Glutamatergic neuron (in vitro differentiated cells): ENCODE measurements around the gene NUFIP1. TPM values are rescaled to one million over a fixed set of nuclear protein-coding genes. Genes with fewer than 3 reads are reported as not detected.

Experiments
- DNase-seq: peaks from one replicate; pipeline ENCODE4 v3.0.0; 2022
- H3K27ac Mint-ChIP-seq: one replicate; pipeline ENCODE4 v1.8.0; 2020; ENCODE audit warnings: mild to moderate bottlenecking, mixed read lengths, inconsistent platforms; ENCODE audit not compliant: unreplicated experiment
- H3K27me3 Mint-ChIP-seq: one replicate; pipeline ENCODE4 v1.8.0; 2020; ENCODE audit warnings: mild to moderate bottlenecking, moderate library complexity, mixed read lengths, inconsistent platforms; ENCODE audit not compliant: unreplicated experiment
- H3K36me3 Mint-ChIP-seq: one replicate; pipeline ENCODE4 v1.8.0; 2020; ENCODE audit warnings: mild to moderate bottlenecking, mixed read lengths, inconsistent platforms; ENCODE audit not compliant: unreplicated experiment
- H3K4me1 Mint-ChIP-seq: one replicate; pipeline ENCODE4 v1.8.0; 2020; ENCODE audit warnings: mild to moderate bottlenecking, low read depth, mixed read lengths, inconsistent platforms; ENCODE audit not compliant: unreplicated experiment
- H3K4me3 Mint-ChIP-seq: one replicate; pipeline ENCODE4 v1.8.0; 2020; ENCODE audit warnings: mild to moderate bottlenecking, mixed read lengths, inconsistent platforms; ENCODE audit not compliant: unreplicated experiment
- H3K9me3 Mint-ChIP-seq: one replicate; pipeline ENCODE4 v1.8.0; 2020; ENCODE audit warnings: mild to moderate bottlenecking, moderate library complexity, mixed read lengths, inconsistent platforms; ENCODE audit not compliant: unreplicated experiment
- CTCF ChIP-seq: fragments of 200-600 bp; sonication (generic); IDR thresholded peaks from one replicate; pipeline ENCODE4 v1.5.0; 2021; ENCODE audit not compliant: partially characterized antibody, unreplicated experiment
- total RNA-seq: library from RNA; stranded (reverse); fragmentation: NEBNext Ultra II Directional; extraction: Animal tissue kit (Norgen Biotek cat#: 25700); gene quantifications from one replicate; pipeline ENCODE4 v1.2.1, GENCODE V29; 2021; ENCODE audit not compliant: unreplicated experiment

Gene NUFIP1
- total RNA-seq, 1 donor from 2014 or later, result 5.7 TPM

- no peak for TF ChIP-seq CTCF
- H3K36me3 Mint-ChIP-seq, result no peaks in the 10 kb centered on the region
- no peak overlapping the region for H3K27ac Mint-ChIP-seq
- DNase-seq, result no peak
- H3K4me3 Mint-ChIP-seq, result no peak overlapping the region
- peaks cover 2% of the 10 kb centered on the region for H3K9me3 Mint-ChIP-seq
- no peaks in the 10 kb centered on the region for H3K4me1 Mint-ChIP-seq
- peaks cover 4% of the 10 kb centered on the region for H3K27me3 Mint-ChIP-seq
Observed at GRCh38 chr13:44912278-44913016, 76.8 kb downstream of the NUFIP1 start.

GRCh38 chr13:44908712-44909111, 80.6 kb downstream of the NUFIP1 start:
- peaks cover 4% of the 10 kb centered on the region for H3K4me1 Mint-ChIP-seq
- H3K27ac Mint-ChIP-seq, result no peak overlapping the region
- H3K27me3 Mint-ChIP-seq, result peaks cover 5% of the 10 kb centered on the region
- no peak for TF ChIP-seq CTCF
- peaks cover 2% of the 10 kb centered on the region for H3K9me3 Mint-ChIP-seq
- no peak overlapping the region for H3K4me3 Mint-ChIP-seq
- no peaks in the 10 kb centered on the region for H3K36me3 Mint-ChIP-seq
- DNase-seq, result no peak

- Mint-ChIP-seq H3K27ac (no peak overlapping the region), H3K4me1 (peaks cover 4% of the 10 kb centered on the region), H3K4me3 (no peak overlapping the region), H3K27me3 (peaks cover 6% of the 10 kb centered on the region), H3K9me3 (no peaks in the 10 kb centered on the region), H3K36me3 (no peaks in the 10 kb centered on the region)
- DNase-seq, result no peak
- TF ChIP-seq CTCF, result no peak
Observed at GRCh38 chr13:44908266-44908665, 81.0 kb downstream of the NUFIP1 start.

GRCh38 chr13:44906713-44907112, 82.6 kb downstream of the NUFIP1 start:
- Mint-ChIP-seq H3K4me3 (no peak overlapping the region), H3K27ac (no peak overlapping the region), H3K36me3 (no peaks in the 10 kb centered on the region), H3K9me3 (no peaks in the 10 kb centered on the region), H3K27me3 (peaks cover 5% of the 10 kb centered on the region), H3K4me1 (peaks cover 4% of the 10 kb centered on the region)
- no peak for TF ChIP-seq CTCF
- no peak for DNase-seq

GRCh38 chr13:44906230-44906629, 83.0 kb downstream of the NUFIP1 start:
- no peak overlapping the region for H3K4me3 Mint-ChIP-seq
- peaks cover 4% of the 10 kb centered on the region for H3K4me1 Mint-ChIP-seq

More at GRCh38 chr13:44906230-44906629, 83.0 kb downstream of the NUFIP1 start:
- Mint-ChIP-seq H3K9me3 (no peaks in the 10 kb centered on the region), H3K27me3 (peaks cover 6% of the 10 kb centered on the region), H3K36me3 (no peaks in the 10 kb centered on the region), H3K27ac (no peak overlapping the region)
- TF ChIP-seq CTCF, result no peak
- no peak for DNase-seq
